Large intestine (tissue), 3 donors: Measurements from ENCODE around the gene APPL1. TPM values are rescaled to one million over a fixed set of nuclear protein-coding genes. Genes with fewer than 3 reads are reported as not detected.

Experiments
- DNase-seq, 2 donors: peaks; one replicate each; pipeline versions ENCODE4 v3.0.0 to v3.0.0-alpha.2; 2013
- H3K27ac ChIP-seq: one replicate; pipeline ENCODE4 v1.5.1; 2013; ENCODE audit warnings: low read length
- H3K27me3 ChIP-seq: 2 replicates; pipeline ENCODE4 v1.6.1; 2013; ENCODE audit warnings: low read length; ENCODE audit not compliant: control insufficient read depth, insufficient read depth
- H3K36me3 ChIP-seq: 2 replicates; pipeline ENCODE4 v1.6.1; 2013; ENCODE audit warnings: low read length; ENCODE audit not compliant: control insufficient read depth, insufficient read depth
- H3K4me1 ChIP-seq: one replicate; pipeline ENCODE4 v1.6.1; 2013; ENCODE audit warnings: low read length; ENCODE audit not compliant: control insufficient read depth, insufficient read depth
- H3K4me3 ChIP-seq: one replicate; pipeline ENCODE4 v1.5.1; 2013; ENCODE audit warnings: low read length
- H3K9me3 ChIP-seq: one replicate; pipeline ENCODE4 v1.6.1; 2013; ENCODE audit warnings: mild to moderate bottlenecking, low read depth, low read length, moderate library complexity; ENCODE audit not compliant: control insufficient read depth
- WGBS: methylation state at CpG from one replicate; pipeline ENCODE4 v1.1.5; 2013; ENCODE audit warnings: low lambda C conversion rate; ENCODE audit not compliant: insufficient coverage; 5-methylcytosine and 5-hydroxymethylcytosine counted together
- polyA plus RNA-seq: library from polyadenylated mRNA; unstranded; fragments of 120-200 nt; gene quantifications from one replicate; pipeline ENCODE4 v1.2.1, GENCODE V29; 2013

APPL1 gene
- polyA plus RNA-seq, 1 donor, result 31.7 TPM

- no peak for DNase-seq
- no peak overlapping the region for H3K27ac ChIP-seq
- no peak overlapping the region for H3K4me3 ChIP-seq
- H3K9me3 ChIP-seq, result no peaks in the 10 kb centered on the region
- no peaks in the 10 kb centered on the region for H3K27me3 ChIP-seq
- H3K4me1 ChIP-seq, result peaks cover 3% of the 10 kb centered on the region
- no peaks in the 10 kb centered on the region for H3K36me3 ChIP-seq
- no CpG with 5 or more reads among the region's 4 CpGs for WGBS
Observed at GRCh38 chr3:57224856-57225255, 2.7 kb upstream of the APPL1 start.

GRCh38 chr3:57226176-57226575 is 1.4 kb upstream of the APPL1 start:
- H3K27me3 ChIP-seq, result no peaks in the 10 kb centered on the region
- 64% methylated on average over 2 of the region's 2 CpGs for WGBS
- no peaks in the 10 kb centered on the region for H3K9me3 ChIP-seq
- no peak overlapping the region for H3K4me3 ChIP-seq
- DNase-seq, result no peak
- H3K27ac ChIP-seq, result no peak overlapping the region
- H3K4me1 ChIP-seq, result peaks cover 3% of the 10 kb centered on the region
- H3K36me3 ChIP-seq, result no peaks in the 10 kb centered on the region

- peaks cover 3% of the 10 kb centered on the region for H3K4me1 ChIP-seq
- DNase-seq, result peak; percentile 35 to 72
- H3K9me3 ChIP-seq, result no peaks in the 10 kb centered on the region
- no peaks in the 10 kb centered on the region for H3K27me3 ChIP-seq
- H3K4me3 ChIP-seq, result peak overlapping the region; percentile 77
- peak overlapping the region; percentile 87 for H3K27ac ChIP-seq
- WGBS, result no CpG with 5 or more reads among the region's 70 CpGs
- no peaks in the 10 kb centered on the region for H3K36me3 ChIP-seq
Observed at GRCh38 chr3:57227930-57228751, 612 bp downstream of the APPL1 start.

- Histone ChIP-seq H3K27me3 (no peaks in the 10 kb centered on the region), H3K9me3 (no peaks in the 10 kb centered on the region), H3K4me3 (no peak overlapping the region), H3K36me3 (no peaks in the 10 kb centered on the region), H3K27ac (peak overlapping the region; percentile 87), H3K4me1 (peaks cover 3% of the 10 kb centered on the region)
- no peak for DNase-seq
- WGBS, result 83% methylated on average over 2 of the region's 2 CpGs
Observed at GRCh38 chr3:57230006-57230405, 2.5 kb downstream of the APPL1 start.

- H3K27ac ChIP-seq, result no peak overlapping the region
- no peak for DNase-seq
- no peaks in the 10 kb centered on the region for H3K27me3 ChIP-seq
- WGBS, result no CpG with 5 or more reads among the region's 2 CpGs
- no peak overlapping the region for H3K4me3 ChIP-seq
- H3K9me3 ChIP-seq, result no peaks in the 10 kb centered on the region
- no peaks in the 10 kb centered on the region for H3K4me1 ChIP-seq
- H3K36me3 ChIP-seq, result peaks cover 6% of the 10 kb centered on the region
Observed at GRCh38 chr3:57233799-57234198, 6.3 kb downstream of the APPL1 start.

GRCh38 chr3:57234613-57235575 is 7.4 kb downstream of the APPL1 start:
- peaks cover 11% of the 10 kb centered on the region for H3K36me3 ChIP-seq
- H3K9me3 ChIP-seq, result no peaks in the 10 kb centered on the region
- no peak overlapping the region for H3K27ac ChIP-seq
- whole genome bisulfite sequencing, result 74% methylated on average over 3 of the region's 13 CpGs
- H3K27me3 ChIP-seq, result no peaks in the 10 kb centered on the region
- no peak for DNase-seq
- no peak overlapping the region for H3K4me3 ChIP-seq
- H3K4me1 ChIP-seq, result no peaks in the 10 kb centered on the region

- 92% methylated on average over 2 of the region's 2 CpGs for WGBS
- no peaks in the 10 kb centered on the region for H3K27me3 ChIP-seq
- H3K9me3 ChIP-seq, result no peaks in the 10 kb centered on the region
- H3K4me3 ChIP-seq, result no peak overlapping the region
- no peaks in the 10 kb centered on the region for H3K4me1 ChIP-seq
- H3K36me3 ChIP-seq, result peaks cover 59% of the 10 kb centered on the region
- no peak for DNase-seq
- H3K27ac ChIP-seq, result no peak overlapping the region
Observed at GRCh38 chr3:57244946-57245345, 17.4 kb downstream of the APPL1 start.

- Histone ChIP-seq H3K36me3 (peaks cover 40% of the 10 kb centered on the region), H3K27me3 (no peaks in the 10 kb centered on the region), H3K4me1 (no peaks in the 10 kb centered on the region), H3K27ac (no peak overlapping the region), H3K9me3 (no peaks in the 10 kb centered on the region), H3K4me3 (no peak overlapping the region)
- no CpG with 5 or more reads among the region's 1 CpG for WGBS
- no peak for DNase-seq
Observed at GRCh38 chr3:57252404-57252803, 24.9 kb downstream of the APPL1 start.

- Histone ChIP-seq H3K4me3 (no peak overlapping the region), H3K36me3 (peaks cover 51% of the 10 kb centered on the region), H3K9me3 (no peaks in the 10 kb centered on the region), H3K27me3 (no peaks in the 10 kb centered on the region), H3K4me1 (no peaks in the 10 kb centered on the region), H3K27ac (no peak overlapping the region)
- no peak for DNase-seq
- 100% methylated on average over 1 of the region's 3 CpGs for WGBS
Observed at GRCh38 chr3:57256844-57257243, 29.3 kb downstream of the APPL1 start.

GRCh38 chr3:57257678-57258077 is 30.1 kb downstream of the APPL1 start:
- Histone ChIP-seq H3K36me3 (peaks cover 51% of the 10 kb centered on the region), H3K27ac (no peak overlapping the region), H3K9me3 (no peaks in the 10 kb centered on the region), H3K4me3 (no peak overlapping the region), H3K4me1 (no peaks in the 10 kb centered on the region), H3K27me3 (no peaks in the 10 kb centered on the region)
- DNase-seq, result no peak
